ENCODE results near the gene SH2D4B.

Gene SH2D4B

DNA sequence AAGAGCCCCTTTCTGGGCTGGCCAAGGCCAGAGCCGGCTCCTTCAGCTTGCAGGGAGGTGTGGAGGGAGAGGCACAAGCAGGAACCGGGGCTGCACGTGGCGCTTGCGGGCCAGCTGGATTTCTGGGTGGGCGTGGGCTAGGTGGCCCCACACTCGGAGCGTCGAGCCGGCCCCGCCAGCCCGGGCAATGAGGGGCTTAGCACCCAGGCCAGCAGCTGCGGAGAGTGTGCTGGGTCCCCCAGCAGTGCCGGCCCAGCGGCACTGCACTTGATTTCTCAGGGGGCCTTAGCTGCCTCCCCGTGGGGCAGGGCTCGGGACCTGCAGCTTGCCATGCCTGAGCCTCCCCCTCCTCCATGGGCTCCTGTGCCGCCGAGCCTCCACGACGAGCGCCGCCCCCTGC lies 48.1 kb downstream of the SH2D4B start:
- DNase-seq (ENCODE audit: low read depth in 2 of 3, low spot score in 1 of 3), result no peak

DNA sequence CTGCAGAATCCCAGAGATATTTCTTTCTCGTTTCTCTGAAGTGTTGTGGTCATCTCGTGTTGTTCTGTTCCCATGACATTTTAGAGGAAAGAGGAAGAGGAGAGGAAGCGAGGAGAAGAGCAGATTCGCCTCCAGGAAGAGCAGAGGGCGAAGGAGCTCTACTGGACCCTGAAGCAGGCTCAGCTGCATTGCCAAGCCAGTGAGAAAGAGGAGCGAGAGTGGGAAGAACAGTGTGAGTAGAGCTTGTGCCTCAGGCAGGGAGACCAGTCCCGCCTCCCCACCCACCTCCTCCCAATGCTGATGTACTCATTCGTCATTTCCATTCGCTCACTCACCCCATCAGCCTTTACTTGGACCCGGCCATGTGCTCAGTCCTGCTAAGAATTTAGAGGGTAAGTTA lies 50.8 kb downstream of the SH2D4B start:
- DNase-seq (ENCODE audit: low read depth in 2 of 3, low spot score in 1 of 3), result no peak

DNA sequence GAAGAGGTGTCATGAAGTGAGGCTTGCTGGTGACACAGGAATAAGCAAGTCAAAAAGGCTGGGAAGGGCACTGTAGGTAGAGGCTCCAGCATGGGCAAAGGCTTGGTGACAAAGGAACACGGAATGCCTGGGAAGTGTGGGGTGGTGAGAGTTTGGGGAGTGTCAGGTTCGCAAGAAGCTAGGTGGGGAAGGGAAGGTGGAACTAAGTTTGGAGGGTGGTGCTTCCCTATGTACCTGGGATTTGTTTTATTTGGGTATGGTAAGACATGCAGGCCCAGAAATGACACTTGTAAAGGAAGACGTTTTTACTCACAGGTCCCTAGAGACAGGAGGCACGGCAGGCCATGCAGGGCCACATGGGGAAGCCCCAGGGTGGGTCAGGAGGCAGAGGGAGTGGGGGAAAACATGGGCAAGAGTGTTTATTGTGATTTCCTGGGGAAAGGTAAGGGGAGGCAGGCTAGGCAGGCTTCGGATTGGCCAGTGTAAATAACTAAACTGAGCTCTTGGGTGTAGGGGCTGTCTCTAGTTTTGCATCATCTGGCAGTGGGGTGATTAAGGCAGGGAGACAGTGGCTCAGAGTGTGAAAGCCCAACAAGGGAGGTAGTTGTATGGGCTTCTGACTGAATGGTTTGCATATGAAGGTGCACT lies 52.1 kb downstream of the SH2D4B start:
- no peak for DNase-seq (ENCODE audit: low read depth in 2 of 3, low spot score in 1 of 3)

DNA sequence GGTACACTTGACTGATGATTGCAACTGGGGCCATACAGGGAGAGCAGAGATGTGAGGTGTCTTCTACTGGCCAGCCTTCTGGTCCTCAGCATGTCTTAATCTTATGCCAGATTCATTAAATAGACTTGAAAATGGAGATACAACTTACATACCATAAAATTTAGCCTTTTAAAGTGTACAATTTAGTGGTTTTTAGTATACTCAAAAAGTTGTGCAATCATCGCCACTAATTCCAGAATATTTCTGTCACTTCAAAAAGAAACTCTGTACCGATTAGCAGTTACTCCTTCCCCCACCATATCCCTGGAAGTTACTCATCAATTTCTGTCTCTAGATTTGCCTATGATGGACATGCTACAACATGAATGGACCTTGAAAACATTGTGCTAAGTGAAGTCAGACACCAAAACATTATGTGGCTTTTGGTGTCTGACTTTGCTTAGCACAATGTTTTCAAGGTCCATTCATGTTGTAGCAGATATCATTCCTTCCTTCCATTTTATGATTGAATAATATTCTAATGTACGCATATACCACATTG lies 53.0 kb downstream of the SH2D4B start:
- no peak for DNase-seq (ENCODE audit: low read depth in 2 of 3, low spot score in 1 of 3)

DNA sequence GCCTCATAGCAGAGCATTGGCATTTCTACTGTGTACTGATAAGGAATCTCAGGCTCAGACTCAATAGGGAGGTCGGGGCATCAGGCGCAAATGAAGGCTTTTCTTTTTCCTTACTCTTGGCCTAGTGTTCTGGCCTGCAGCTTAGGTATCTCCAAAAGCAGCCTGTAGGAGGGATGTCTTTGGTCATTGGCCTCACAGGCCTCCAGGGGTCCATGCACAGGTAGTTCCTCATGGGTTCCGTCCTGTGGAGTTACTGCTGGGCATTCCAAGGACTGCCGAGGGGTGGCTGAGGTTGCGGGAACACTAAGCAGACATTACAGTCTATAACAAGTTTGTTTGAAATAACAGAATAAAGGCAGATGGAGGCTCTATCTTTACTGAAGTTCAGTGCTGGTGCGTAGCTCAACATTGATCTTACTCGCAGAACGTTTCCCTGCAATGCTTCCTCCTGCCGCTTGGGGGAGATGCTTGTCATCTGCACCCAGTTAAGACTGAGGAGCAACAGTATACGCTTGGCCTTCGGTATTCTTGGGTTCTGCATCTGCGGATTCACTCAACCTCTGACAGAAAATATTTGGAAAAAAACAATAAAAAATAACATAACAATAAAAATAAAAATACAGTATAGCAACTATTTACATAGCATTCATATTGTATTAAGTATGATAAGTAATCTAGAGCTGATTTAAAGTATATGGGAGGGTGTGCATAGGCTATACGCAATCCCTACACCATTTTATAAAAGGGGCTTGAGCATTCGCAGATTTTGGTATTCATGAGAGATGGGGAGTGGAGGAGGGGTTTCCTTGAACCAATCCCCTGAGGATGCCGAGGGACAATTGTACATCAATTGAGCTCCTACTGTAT lies 58.9 kb downstream of the SH2D4B start:
- DNase-seq (ENCODE audit: low read depth in 2 of 3, low spot score in 1 of 3), result peak in 2 of 3 donors; percentile 1 to 34

DNA sequence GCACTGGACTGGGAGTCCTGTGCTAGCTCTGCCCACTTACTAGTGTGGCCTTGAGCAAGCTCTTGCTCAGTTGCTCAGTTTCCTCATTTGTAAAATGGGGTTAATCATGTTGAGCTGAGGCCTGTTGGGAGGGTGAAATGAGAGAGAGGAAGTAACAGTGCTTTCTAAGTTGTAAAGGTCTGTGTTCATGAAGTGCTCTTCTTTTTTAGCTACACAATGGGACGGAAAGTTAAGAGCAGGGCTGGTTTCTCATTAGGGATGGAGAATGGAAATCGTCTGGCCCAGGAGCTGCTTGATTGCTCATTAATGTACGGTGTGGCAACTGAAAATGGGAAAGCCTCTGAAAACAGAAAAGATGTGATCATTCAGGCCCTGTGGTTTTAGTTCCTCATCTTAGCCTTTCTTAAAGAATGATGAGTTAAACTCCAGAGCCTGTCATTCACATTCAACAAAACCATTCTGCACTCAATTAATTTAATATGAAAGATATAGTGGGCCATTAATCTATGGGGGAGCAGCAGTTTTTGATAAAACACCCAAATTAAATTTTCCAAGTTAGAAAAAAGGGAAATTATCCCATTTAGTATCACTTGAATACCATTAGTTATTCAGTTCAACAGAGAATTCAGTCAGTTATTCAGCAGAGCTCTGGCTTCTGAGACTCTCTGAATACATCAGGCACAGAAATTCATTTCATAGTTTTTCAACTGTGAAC lies 60.5 kb downstream of the SH2D4B start:
- no peak for DNase-seq (ENCODE audit: low read depth in 2 of 3, low spot score in 1 of 3)

DNA sequence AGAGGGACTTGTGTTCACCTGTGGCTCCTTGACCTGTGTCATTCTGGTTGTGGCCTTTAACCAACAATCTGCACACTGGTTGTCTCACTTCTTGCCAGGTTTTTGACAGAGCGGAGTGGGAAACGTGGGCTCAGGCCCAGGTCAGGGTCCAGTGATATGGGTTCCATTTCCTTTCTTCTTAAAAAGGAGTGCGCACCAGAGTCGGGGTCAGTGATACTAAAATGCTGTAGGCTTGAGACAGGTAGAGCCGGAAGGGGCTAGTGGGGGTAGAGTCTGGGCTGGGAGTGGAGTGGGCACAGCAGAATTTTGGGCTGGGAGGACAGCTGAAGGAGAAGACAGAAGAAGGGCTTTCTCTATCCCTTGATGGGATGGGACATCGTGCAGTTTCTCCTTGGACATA lies 61.2 kb downstream of the SH2D4B start:
- DNase-seq (ENCODE audit: low read depth in 2 of 3, low spot score in 1 of 3), result no peak

DNA sequence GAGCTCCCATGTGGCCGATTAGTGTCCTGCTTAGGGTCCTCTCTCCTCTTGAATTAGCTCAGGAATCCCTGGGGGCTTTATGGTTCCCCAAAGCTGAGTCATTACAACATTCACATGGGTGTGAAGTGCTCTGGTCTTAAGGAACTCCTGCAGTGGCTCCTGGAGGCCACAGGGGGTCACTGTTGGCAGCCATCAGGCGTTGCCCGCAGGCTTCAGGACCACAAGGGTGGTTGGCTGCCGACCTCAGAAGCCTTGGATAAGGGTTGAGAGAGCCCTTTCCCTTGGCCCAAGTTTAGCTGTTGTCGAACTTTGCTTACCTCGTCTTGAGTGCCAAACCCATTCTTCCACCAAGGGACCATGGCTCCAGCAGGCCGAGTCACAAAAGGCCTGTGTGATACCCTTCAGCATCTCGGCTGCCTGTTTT lies 61.7 kb downstream of the SH2D4B start:
- peak; percentile 7 to 26 (median 8) for DNase-seq (ENCODE audit: low read depth in 2 of 3, low spot score in 1 of 3)

DNA sequence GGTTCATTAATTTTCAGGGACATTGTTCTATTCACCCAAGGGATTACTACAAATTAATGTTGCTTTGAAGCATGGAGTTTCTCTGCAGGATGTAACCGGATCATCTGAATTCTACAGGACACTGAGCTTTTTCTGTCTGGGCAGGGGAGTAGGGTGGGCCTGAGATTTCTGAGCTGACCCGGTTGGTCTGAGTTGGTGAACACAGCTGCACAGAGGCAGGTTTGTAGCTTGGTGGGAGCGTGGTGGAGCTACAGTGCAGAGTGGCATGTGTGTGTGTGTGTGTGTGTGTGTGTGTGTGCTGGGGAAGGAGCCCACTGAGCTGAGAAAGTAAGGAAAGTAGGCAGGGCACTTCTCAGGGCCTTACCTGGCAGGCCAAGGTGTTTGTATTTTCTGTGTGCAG lies 62.6 kb downstream of the SH2D4B start:
- DNase-seq (ENCODE audit: low read depth in 2 of 3, low spot score in 1 of 3), result no peak

DNA sequence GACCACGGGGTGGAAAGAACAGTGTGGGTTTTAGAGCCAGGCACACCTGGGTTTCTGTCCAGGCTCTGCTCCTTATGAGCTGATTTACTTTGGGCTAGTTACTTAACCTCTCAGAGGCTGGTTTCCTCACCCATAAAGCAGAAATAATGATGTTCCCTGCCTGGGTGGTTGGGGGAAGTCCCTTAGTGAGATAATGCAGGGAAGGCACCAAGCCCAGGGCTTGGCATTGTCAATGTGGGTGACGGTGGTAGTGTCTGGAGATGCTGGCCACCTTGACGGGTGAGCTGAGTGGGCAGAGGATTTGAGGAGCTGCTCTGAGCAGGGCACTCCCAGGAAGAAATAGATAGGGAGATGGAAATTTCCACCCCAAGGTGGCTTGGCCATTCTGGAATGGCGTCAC lies 65.2 kb downstream of the SH2D4B start:
- DNase-seq (ENCODE audit: low read depth in 2 of 3, low spot score in 1 of 3), result no peak

DNA sequence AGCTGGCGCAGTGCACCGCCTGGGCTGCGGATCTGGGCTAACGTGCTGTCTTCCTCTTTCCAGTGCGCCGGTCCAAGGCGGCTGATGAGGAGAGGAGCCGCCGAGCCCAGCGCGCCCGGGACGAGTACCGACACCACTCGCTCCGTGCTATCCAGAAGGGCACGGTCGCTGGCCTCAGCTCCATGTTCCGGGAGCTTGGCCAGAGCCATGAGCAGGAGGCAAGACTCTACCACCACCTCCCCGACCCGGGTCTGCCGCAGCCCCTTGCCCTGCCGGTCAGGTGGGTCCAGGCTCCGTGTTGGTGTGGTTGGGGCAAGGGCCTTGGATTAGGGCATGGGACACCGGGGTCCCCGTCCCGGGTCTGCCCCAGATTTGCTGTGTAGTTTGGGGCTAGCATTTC lies 65.8 kb downstream of the SH2D4B start:
- no peak for DNase-seq (ENCODE audit: low read depth in 2 of 3, low spot score in 1 of 3)

DNA sequence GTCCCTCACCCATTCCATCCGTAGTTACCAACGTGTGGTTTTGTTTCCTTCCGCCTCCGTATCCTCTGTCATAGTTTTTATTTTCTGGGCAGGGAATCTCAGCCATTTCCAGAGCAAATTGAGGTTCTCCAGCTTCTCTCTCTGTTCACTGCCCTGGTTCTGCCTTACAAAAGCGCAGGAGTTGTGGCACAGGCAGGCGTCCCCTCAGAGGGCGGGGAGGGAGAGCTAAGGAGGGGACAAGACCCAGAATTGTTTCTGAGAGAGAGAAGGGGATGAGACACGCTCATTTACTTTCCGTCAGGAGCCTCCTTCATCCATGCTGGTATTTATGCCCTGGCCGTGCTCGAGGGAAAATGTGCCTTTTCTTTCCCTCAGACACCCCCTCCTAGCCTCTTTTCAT lies 71.0 kb downstream of the SH2D4B start:
- no peak for DNase-seq (ENCODE audit: low read depth in 2 of 3, low spot score in 1 of 3)

DNA sequence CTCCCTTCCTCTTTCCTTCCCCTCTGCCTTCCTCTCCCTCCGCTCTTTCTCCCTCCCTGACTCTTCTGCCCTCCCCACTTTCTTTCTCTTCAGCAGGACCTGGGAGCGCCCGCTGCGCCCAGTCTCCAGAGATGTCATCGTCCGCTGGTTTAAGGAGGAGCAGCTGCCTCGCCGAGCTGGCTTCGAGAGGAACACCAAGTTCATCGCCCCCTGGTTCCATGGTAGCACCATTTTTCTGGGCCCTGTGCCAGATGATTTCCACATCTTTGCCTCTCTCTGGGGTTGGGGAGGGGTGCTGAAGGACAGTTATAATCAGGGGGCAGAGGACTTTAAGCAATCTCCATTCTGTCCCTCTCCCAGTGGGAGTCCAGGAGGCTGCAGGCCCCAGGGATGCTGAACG lies 71.6 kb downstream of the SH2D4B start:
- no peak for DNase-seq (ENCODE audit: low read depth in 2 of 3, low spot score in 1 of 3)

DNA sequence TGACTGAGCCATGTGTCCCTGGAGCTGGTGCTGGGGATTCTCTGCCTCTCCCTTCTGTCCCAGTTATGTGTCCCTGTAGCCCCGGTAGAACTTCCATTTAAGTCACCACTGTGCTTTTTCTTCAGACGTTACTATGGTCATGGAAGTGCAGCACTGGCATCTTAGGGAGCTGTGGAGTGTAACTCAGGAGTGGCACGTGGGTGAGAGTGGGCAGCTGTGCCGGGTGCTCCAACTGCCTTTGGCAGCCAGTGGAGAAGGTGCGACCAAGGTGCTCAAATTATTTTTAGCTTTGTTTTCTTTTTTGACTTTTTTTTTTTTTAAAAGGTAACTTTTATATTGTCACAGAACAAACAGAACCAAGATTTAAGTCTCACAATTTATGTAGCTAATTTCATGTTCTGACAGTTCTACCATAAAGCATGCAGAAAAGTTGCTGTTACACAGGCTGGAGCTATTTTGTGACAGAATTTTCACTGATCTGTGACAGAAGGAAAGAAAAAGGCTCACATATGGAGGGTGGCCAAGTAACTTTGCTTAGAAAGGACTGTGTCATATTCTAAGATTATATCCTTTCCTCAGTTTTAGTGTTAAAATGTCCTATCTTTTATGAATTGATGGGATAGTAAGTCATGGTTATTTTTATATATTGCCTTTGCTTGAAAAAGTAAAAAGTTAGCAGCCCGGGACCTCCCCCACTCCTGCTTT lies 73.9 kb downstream of the SH2D4B start:
- DNase-seq (ENCODE audit: low read depth in 2 of 3, low spot score in 1 of 3), result no peak

DNA sequence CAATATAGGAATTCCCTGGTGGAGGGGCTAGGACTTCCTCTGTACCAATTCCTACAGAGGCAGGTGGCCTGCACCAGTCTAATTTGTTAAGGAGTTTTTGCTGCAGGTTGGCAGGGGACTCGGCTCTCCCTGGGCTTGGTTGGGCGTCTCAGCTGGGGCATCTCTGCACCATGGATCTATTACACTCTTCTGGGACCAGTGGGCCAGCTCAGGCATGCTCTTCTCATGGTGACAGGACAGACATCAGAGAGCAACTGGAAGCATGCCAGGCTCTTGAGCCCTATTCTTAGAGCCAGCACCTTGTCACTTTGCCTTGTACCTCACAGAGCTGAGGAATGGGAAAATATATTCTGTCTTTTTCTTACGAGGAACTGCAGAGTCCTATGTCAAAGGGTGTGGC lies 74.6 kb downstream of the SH2D4B start:
- DNase-seq (ENCODE audit: low read depth in 2 of 3, low spot score in 1 of 3), result no peak

DNA sequence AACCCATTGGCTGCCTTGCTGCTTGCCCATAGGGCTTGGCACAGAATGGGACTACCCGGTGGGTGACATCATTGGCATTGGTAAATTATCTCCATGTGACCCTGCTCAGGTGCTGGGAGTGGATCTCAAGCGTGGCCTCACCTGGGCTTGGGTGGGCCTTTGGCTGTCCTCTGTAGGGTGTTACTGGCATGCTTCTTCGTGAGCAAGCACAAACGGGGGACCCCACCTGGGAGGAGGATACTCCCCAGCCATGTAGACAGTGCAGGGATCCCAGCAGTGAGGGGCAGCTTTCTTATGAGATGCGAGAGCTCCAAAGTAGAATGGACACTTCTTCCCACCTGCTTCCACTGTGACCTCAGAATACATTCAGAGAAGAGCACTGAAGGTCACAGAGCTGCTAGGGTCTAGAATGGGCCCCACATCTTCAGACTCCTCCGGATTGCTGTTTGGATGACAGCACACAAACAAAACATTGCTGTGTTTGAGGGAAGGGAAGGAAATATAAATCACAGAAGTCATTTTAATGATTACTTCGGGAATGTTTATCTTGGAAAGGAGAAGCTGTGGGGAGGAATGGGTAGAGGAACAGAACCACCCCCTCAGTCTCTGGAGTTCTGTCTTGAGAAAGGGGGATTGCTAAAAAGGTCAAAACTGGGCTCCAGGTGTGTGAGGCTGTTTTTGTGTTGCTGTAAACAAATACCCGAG lies 75.9 kb downstream of the SH2D4B start:
- DNase-seq (ENCODE audit: low read depth in 2 of 3, low spot score in 1 of 3), result no peak

DNA sequence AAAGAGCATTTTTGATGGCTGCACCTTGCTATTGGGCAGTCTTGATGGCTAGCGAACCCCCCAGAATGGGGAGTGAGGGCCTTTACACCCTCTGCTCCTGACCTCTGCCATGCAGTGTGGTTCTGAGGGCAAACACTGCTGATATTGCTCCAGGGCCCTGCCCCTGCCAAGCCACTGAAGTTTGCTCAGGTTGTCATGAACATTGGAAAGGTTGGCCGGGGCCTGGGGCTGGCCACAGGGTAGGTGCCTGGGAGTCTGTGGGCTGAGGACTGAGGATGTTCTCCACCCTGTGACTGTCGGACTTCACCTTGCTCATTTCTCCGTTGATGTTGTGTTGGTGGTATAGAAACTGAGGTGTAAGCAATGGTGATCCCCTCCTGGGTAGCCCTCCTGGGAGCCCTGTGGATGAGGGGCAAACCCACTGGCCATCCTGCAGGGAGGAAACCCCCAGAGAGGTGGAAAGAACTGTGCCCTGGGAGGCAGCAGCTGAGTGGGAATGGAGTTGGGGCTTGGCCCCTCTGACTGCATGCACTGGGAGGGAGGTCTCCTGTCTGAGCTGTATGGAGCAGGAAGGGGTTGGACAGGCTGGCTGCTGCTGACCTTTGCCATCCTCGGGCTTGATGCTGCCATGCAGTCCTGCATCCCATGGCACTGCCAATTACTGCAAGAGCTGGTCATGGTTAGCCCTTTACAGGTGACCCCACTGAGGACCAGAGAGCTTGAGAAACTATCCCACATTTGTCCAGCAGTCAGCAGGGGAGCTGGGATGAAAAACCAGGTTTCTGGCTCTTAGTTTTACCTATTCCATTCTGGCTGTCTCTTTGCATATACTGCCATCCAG lies 77.1 kb downstream of the SH2D4B start:
- no peak for DNase-seq (ENCODE audit: low read depth in 2 of 3, low spot score in 1 of 3)

DNA sequence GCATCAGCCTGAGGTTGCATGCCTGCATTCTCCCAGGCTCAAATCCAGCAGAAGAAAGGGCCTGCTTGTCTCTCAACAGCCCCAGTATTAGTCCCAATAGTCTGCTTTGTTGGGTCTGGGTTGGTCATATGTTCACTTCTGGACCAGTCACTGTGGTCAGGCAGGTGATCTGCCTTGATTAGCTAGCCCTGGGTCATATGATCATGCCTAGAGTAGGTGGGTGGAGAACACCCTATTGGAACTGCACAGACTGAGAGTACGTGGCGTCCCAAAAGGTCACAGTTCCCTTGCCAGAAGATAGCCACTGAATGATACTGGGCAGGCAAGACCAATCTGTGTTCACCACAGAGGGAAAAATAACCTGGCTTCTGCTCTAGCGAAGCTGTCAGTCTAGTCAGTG lies 80.1 kb downstream of the SH2D4B start:
- no peak for DNase-seq (ENCODE audit: low read depth in 2 of 3, low spot score in 1 of 3)

DNA sequence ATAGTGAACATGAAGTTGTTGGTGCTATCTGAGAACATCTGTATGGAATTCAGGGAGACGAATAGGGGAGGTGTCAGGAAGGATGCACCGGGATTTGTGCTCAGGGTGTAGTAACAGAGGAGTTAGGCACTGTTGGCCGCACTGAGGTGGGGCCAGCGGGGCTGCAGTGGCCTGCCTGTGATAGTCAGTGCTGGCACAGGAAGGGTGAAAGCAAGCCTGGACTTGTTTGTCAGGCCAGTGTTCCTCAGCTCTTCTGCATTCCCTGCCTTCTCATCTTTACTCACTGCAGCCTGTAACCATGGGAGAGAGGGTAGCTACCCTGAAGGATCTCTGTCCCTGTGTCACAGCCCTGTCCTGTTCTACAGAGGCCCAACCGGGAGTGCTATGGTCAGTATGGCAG lies 81.3 kb downstream of the SH2D4B start:
- DNase-seq (ENCODE audit: low read depth in 2 of 3, low spot score in 1 of 3), result no peak

DNA sequence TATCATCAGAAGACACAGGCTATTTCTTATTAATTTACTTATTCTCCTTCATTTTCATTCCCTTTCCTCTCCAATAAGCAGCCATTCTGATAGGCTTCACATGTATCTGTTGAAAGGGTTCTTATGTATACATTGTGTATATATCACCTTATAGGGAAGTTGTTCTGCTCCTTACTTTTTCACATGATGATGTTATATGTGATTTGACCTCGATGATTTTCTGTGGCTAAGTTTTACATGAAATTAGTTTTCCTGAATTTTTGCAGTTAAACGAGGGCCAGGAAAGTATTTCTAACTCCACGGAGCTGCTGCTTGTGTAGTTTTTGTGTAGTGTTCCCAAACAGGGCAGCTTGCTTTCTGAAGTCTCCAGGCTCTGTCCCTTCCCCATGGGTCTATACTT lies 84.5 kb downstream of the SH2D4B start:
- DNase-seq (ENCODE audit: low read depth in 2 of 3, low spot score in 1 of 3), result no peak
